ENCODE results near the gene UBAC2.
A peak's percentile ranks its signal among the peaks of the same experiment; 100 is the strongest.
"Not testable (repeated sequence)": the region's sequence is repeated elsewhere in the genome, so short reads cannot be mapped to it uniquely, and the experiment has no call there.

The UBAC2 gene

DNA sequence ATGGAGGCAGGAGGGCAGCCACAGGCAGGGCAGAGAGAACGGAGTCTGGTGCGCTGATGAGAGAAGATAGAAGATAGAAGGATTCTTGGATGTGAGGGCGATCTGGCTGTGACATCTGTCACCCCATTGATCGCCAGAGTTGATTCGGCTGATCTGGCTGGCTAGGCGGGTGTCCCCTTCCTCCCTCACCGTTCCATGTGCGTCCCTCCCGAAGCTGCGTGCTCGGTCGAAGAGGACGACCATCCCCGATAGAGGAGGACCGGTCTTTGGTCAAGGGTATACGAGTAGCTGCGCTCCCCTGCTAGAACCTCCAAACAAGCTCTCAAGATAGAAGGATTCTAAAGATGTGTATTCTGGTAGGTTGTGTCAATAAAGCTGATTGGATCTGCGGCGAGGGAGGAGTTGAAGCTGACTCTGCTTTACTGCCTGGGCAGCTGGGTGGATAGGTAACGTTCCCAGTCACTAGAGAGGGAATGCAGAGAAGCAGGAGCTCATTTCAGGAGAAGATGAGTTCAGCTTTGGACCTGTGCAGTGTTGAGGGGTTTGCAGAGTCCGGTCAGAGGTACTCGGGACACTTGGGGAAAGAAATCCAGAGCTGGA, 5.1 kb downstream of the UBAC2 start:
- Histone ChIP-seq H3K27ac (ENCODE audit: insufficient read depth in 1 of 2, low read depth in 1 of 2, low read length in 2 of 2, poor library complexity in 1 of 2, severe bottlenecking in 2 of 2) (peak overlapping the region in 1 of 2 experiments; percentile 6), H3K36me3 (ENCODE audit: control insufficient read depth in 4 of 4, insufficient read depth in 4 of 4, low read length in 3 of 4) (peaks cover 5 to 30% (median 10%) of the 10 kb centered on the region in 4 experiments), H3K9me3 (ENCODE audit: control extremely low read depth in 1 of 5, control insufficient read depth in 4 of 5, insufficient read depth in 2 of 5, low read depth in 1 of 5, low read length in 4 of 5) (no peaks in the 10 kb centered on the region), H3K4me3 (ENCODE audit: control insufficient read depth in 1 of 7, extremely low read depth in 1 of 7, insufficient read depth in 4 of 7, low read depth in 2 of 7, low read length in 6 of 7) (no peak overlapping the region), H3K4me1 (ENCODE audit: control extremely low read depth in 1 of 4, control insufficient read depth in 4 of 4, insufficient read depth in 4 of 4, low read length in 3 of 4) (peaks cover 16 to 30% (median 24%) of the 10 kb centered on the region in 4 experiments), H3K27me3 (replicated peaks in 2 of 5; ENCODE audit: control insufficient read depth in 4 of 5, insufficient read depth in 5 of 5, low read length in 4 of 5) (no peaks in the 10 kb centered on the region)
- ChIA-PET POLR2A (no interaction called here), CTCF (interaction anchor here (1.0 to 15.0 kb wide), 6 partner anchors 13 to 62 kb away, joined by 3 to 181 read pairs (median 4); no protein-coding TSS in a partner anchor)
- DNase-seq, result no peak
- 99% methylated on average over 12 of the region's 22 CpGs for WGBS (ENCODE audit: insufficient coverage)

DNA sequence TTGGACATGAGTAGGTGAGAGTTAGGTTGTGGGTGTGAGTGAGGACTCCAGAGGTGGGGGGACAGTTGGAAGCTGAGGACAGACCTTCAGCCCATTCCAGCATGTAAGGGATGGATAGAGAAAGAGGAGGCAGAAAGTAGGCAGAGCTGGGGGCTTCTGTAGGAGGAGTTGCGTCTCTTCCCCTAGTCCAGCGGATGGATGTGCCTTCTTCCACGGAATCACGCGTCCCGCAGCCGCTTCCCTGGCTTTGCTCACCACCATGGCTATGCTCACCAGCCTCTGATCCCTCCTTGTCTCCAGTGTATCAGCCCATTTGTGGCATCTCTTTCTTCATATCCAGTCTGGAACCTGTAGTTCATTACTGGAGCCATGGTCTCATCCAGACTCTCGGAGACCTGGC, 5.6 kb downstream of the UBAC2 start:
- CTCF ChIA-PET, result interaction anchor here (0.6 to 15.0 kb wide), 8 partner anchors 9 to 550 kb away, joined by 3 to 181 read pairs (median 4); no protein-coding TSS in a partner anchor
- POLR2A ChIA-PET, result no interaction called here
- 98% methylated on average over 8 of the region's 8 CpGs for WGBS (ENCODE audit: insufficient coverage)
- Histone ChIP-seq H3K36me3 (ENCODE audit: control insufficient read depth in 4 of 4, insufficient read depth in 4 of 4, low read length in 3 of 4) (peaks cover 5 to 32% (median 10%) of the 10 kb centered on the region in 4 experiments), H3K27me3 (replicated peaks in 2 of 5; ENCODE audit: control insufficient read depth in 4 of 5, insufficient read depth in 5 of 5, low read length in 4 of 5) (no peaks in the 10 kb centered on the region), H3K4me1 (ENCODE audit: control extremely low read depth in 1 of 4, control insufficient read depth in 4 of 4, insufficient read depth in 4 of 4, low read length in 3 of 4) (peaks cover 16 to 30% (median 24%) of the 10 kb centered on the region in 4 experiments), H3K4me3 (ENCODE audit: control insufficient read depth in 1 of 7, extremely low read depth in 1 of 7, insufficient read depth in 4 of 7, low read depth in 2 of 7, low read length in 6 of 7) (no peak overlapping the region), H3K9me3 (ENCODE audit: control extremely low read depth in 1 of 5, control insufficient read depth in 4 of 5, insufficient read depth in 2 of 5, low read depth in 1 of 5, low read length in 4 of 5) (no peaks in the 10 kb centered on the region), H3K27ac (ENCODE audit: insufficient read depth in 1 of 2, low read depth in 1 of 2, low read length in 2 of 2, poor library complexity in 1 of 2, severe bottlenecking in 2 of 2) (no peak overlapping the region)
- no peak for DNase-seq

DNA sequence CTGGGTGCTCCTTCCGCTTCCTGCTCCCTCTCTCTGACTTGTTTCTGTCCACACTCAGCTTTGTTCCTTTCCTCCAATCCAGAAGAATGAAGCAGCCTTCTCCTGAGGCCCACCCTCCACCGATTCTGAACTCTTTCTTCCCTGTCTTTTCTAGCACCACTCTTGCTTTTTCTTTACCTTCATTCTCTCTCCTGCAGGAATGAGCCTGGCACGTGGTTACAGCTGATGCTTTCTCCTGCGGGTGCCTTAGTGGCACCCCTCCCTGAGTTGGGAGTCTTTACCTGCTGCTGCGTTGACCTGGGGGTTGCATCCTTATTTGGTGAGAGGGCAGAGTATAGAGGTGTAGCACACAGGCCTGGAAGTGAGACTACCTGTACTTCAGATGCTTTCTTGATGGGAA, 6.2 kb downstream of the UBAC2 start:
- ChIA-PET POLR2A (no interaction called here), CTCF (interaction anchor here (0.6 to 15.0 kb wide), 5 partner anchors 9 to 551 kb away, joined by 3 to 181 read pairs (median 4); no protein-coding TSS in a partner anchor)
- peaks cover 7 to 38% (median 10%) of the 10 kb centered on the region in 4 experiments for H3K36me3 ChIP-seq (ENCODE audit: control insufficient read depth in 4 of 4, insufficient read depth in 4 of 4, low read length in 3 of 4)
- H3K4me1 ChIP-seq (ENCODE audit: control extremely low read depth in 1 of 4, control insufficient read depth in 4 of 4, insufficient read depth in 4 of 4, low read length in 3 of 4), result peaks cover 16 to 28% (median 20%) of the 10 kb centered on the region in 4 experiments
- H3K27ac ChIP-seq (ENCODE audit: insufficient read depth in 1 of 2, low read depth in 1 of 2, low read length in 2 of 2, poor library complexity in 1 of 2, severe bottlenecking in 2 of 2), result no peak overlapping the region
- no peak for DNase-seq
- no peaks in the 10 kb centered on the region for H3K27me3 ChIP-seq (replicated peaks in 2 of 5; ENCODE audit: control insufficient read depth in 4 of 5, insufficient read depth in 5 of 5, low read length in 4 of 5)
- WGBS (ENCODE audit: insufficient coverage), result 93% methylated on average over 3 of the region's 5 CpGs
- H3K4me3 ChIP-seq (ENCODE audit: control insufficient read depth in 1 of 7, extremely low read depth in 1 of 7, insufficient read depth in 4 of 7, low read depth in 2 of 7, low read length in 6 of 7), result no peak overlapping the region
- H3K9me3 ChIP-seq (ENCODE audit: control extremely low read depth in 1 of 5, control insufficient read depth in 4 of 5, insufficient read depth in 2 of 5, low read depth in 1 of 5, low read length in 4 of 5), result no peaks in the 10 kb centered on the region

DNA sequence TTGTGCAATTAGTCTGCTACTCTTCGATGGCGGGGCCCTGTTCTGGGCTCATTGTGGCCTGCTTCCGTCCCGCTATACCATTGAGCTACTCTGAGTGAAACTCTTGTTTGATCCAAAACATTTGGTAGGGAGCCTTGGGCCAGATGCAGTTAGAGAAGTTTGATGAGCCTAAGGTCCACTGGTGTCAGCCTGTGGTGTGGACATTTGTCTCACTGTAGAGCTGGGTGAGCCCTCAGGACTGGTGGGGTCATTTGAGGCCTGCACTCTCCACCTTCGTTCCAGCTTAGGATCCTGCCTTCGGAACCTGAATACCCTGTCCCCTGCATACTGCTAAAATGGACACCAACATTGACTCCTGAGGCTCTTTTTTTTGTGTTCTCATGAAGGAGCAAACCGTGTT, 6.9 kb downstream of the UBAC2 start:
- H3K27me3 ChIP-seq (replicated peaks in 2 of 5; ENCODE audit: control insufficient read depth in 4 of 5, insufficient read depth in 5 of 5, low read length in 4 of 5), result no peaks in the 10 kb centered on the region
- CTCF ChIA-PET, result interaction anchor here (0.8 to 15.0 kb wide), 5 partner anchors 10 to 60 kb away, joined by 3 to 181 read pairs (median 3); no protein-coding TSS in a partner anchor
- H3K4me3 ChIP-seq (ENCODE audit: control insufficient read depth in 1 of 7, extremely low read depth in 1 of 7, insufficient read depth in 4 of 7, low read depth in 2 of 7, low read length in 6 of 7), result no peak overlapping the region
- H3K27ac ChIP-seq (ENCODE audit: insufficient read depth in 1 of 2, low read depth in 1 of 2, low read length in 2 of 2, poor library complexity in 1 of 2, severe bottlenecking in 2 of 2), result no peak overlapping the region
- POLR2A ChIA-PET, result no interaction called here
- no peaks in the 10 kb centered on the region for H3K9me3 ChIP-seq (ENCODE audit: control extremely low read depth in 1 of 5, control insufficient read depth in 4 of 5, insufficient read depth in 2 of 5, low read depth in 1 of 5, low read length in 4 of 5)
- WGBS (ENCODE audit: insufficient coverage), result 100% methylated on average over 6 of the region's 7 CpGs
- no peak for DNase-seq
- H3K36me3 ChIP-seq (ENCODE audit: control insufficient read depth in 4 of 4, insufficient read depth in 4 of 4, low read length in 3 of 4), result peaks cover 7 to 38% (median 10%) of the 10 kb centered on the region in 4 experiments
- peaks cover 9 to 22% (median 13%) of the 10 kb centered on the region in 4 experiments for H3K4me1 ChIP-seq (ENCODE audit: control extremely low read depth in 1 of 4, control insufficient read depth in 4 of 4, insufficient read depth in 4 of 4, low read length in 3 of 4)

DNA sequence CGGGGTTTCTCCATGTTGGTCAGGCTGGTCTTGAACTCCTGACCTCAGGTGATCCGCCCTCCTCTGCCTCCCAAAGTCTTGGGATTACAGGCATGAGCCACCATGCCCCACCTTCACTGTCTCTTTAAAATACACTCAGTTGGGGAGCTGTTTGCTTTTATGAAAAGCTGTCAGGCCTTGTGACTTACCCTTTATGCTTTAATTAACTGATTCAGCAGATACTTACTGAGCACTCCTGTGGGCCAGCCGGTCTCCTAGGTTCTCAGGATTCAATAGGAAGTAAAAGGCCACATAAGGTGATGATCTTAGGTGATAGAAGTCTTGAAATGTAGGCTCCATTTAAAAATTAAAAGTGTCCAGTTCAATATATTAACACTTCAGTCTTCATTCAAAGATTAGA, 7.5 kb downstream of the UBAC2 start:
- no CpG with 5 or more reads among the region's 3 CpGs for WGBS (ENCODE audit: insufficient coverage)
- no peak for DNase-seq
- peaks cover 7 to 18% (median 11%) of the 10 kb centered on the region in 4 experiments for H3K4me1 ChIP-seq (ENCODE audit: control extremely low read depth in 1 of 4, control insufficient read depth in 4 of 4, insufficient read depth in 4 of 4, low read length in 3 of 4)
- CTCF ChIA-PET, result interaction anchor here (0.8 to 15.0 kb wide), 3 partner anchors 26 to 59 kb away, joined by 3 to 181 read pairs (median 4); no protein-coding TSS in a partner anchor
- no peak overlapping the region for H3K27ac ChIP-seq (ENCODE audit: insufficient read depth in 1 of 2, low read depth in 1 of 2, low read length in 2 of 2, poor library complexity in 1 of 2, severe bottlenecking in 2 of 2)
- POLR2A ChIA-PET, result no interaction called here
- no peak overlapping the region for H3K4me3 ChIP-seq (ENCODE audit: control insufficient read depth in 1 of 7, extremely low read depth in 1 of 7, insufficient read depth in 4 of 7, low read depth in 2 of 7, low read length in 6 of 7)
- peaks cover 7 to 38% (median 10%) of the 10 kb centered on the region in 4 experiments for H3K36me3 ChIP-seq (ENCODE audit: control insufficient read depth in 4 of 4, insufficient read depth in 4 of 4, low read length in 3 of 4)
- H3K27me3 ChIP-seq (replicated peaks in 2 of 5; ENCODE audit: control insufficient read depth in 4 of 5, insufficient read depth in 5 of 5, low read length in 4 of 5), result no peaks in the 10 kb centered on the region
- no peaks in the 10 kb centered on the region for H3K9me3 ChIP-seq (ENCODE audit: control extremely low read depth in 1 of 5, control insufficient read depth in 4 of 5, insufficient read depth in 2 of 5, low read depth in 1 of 5, low read length in 4 of 5)

DNA sequence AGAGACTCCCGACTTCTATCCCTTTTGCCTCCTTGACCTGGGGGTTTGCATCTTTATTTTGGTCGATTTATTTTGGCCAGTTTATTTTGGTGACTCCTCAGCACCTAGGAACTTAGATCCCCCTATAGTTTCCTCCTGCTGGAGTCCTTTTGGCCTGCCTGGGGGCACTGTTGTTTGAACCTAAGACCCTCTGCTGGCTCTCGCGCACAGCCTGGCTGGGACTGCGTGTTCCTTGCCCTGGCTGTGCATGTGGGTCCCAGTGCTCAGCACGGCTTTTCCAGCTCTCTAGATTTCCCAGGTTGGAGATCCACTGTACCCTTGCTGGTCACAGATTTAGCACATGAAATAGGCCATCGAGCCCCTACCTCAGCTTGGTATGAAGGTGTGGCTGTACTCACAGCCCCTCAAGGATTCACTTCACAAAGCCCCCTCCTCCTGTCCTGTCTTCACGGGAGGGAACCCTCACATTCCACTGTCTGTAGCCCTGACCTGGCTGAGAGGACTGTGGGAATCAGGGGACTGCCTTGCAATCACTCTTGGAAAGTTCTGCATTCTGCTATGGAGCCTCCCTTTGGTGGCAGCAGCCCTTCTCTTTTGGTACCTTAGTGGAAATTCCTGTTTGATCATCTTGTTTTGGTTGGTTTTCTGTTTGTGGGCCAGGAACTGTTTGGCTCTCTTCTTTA, 8.3 kb downstream of the UBAC2 start:
- H3K36me3 ChIP-seq (ENCODE audit: control insufficient read depth in 4 of 4, insufficient read depth in 4 of 4, low read length in 3 of 4), result peaks cover 7 to 32% (median 9%) of the 10 kb centered on the region in 4 experiments
- no peaks in the 10 kb centered on the region for H3K27me3 ChIP-seq (replicated peaks in 2 of 5; ENCODE audit: control insufficient read depth in 4 of 5, insufficient read depth in 5 of 5, low read length in 4 of 5)
- H3K27ac ChIP-seq (ENCODE audit: insufficient read depth in 1 of 2, low read depth in 1 of 2, low read length in 2 of 2, poor library complexity in 1 of 2, severe bottlenecking in 2 of 2), result no peak overlapping the region
- H3K9me3 ChIP-seq (ENCODE audit: control extremely low read depth in 1 of 5, control insufficient read depth in 4 of 5, insufficient read depth in 2 of 5, low read depth in 1 of 5, low read length in 4 of 5), result no peaks in the 10 kb centered on the region
- ChIA-PET CTCF (interaction anchor here (0.6 to 15.0 kb wide), 4 partner anchors 8 to 58 kb away, joined by 3 to 181 read pairs (median 4); no protein-coding TSS in a partner anchor), POLR2A (no interaction called here)
- peaks cover 4 to 12% (median 8%) of the 10 kb centered on the region in 4 experiments for H3K4me1 ChIP-seq (ENCODE audit: control extremely low read depth in 1 of 4, control insufficient read depth in 4 of 4, insufficient read depth in 4 of 4, low read length in 3 of 4)
- DNase-seq, result no peak
- no peak overlapping the region for H3K4me3 ChIP-seq (ENCODE audit: control insufficient read depth in 1 of 7, extremely low read depth in 1 of 7, insufficient read depth in 4 of 7, low read depth in 2 of 7, low read length in 6 of 7)
- WGBS (ENCODE audit: insufficient coverage), result 95% methylated on average over 7 of the region's 8 CpGs

DNA sequence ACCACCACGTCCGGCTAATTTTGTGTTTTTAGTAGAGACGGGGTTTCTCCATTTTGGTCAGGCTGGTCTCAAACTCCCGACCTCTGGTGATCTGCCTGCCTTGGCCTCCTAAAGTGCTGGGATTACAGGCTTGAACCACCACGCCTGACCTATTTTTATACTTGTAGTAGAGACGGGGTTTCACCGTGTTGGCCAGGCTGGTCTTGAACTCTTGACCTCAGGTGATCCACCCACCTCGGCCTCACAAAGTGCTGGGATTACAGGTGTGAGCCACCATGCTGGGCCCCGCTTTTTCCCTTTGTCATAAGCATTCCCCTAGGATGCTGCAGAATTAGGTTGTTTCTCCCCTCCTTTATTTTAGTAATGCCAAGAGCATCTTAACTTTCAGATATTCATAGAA, 10.0 kb downstream of the UBAC2 start:
- CTCF ChIA-PET, result interaction anchor here (15.0 kb wide), 1 partner anchor 57 kb away, joined by 181 read pairs; no protein-coding TSS in a partner anchor
- WGBS (ENCODE audit: insufficient coverage), result 92% methylated on average over 7 of the region's 9 CpGs
- H3K9me3 ChIP-seq (ENCODE audit: control extremely low read depth in 1 of 5, control insufficient read depth in 4 of 5, insufficient read depth in 2 of 5, low read depth in 1 of 5, low read length in 4 of 5); H3K27ac ChIP-seq (ENCODE audit: insufficient read depth in 1 of 2, low read depth in 1 of 2, low read length in 2 of 2, poor library complexity in 1 of 2, severe bottlenecking in 2 of 2); H3K27me3 ChIP-seq (replicated peaks in 2 of 5; ENCODE audit: control insufficient read depth in 4 of 5, insufficient read depth in 5 of 5, low read length in 4 of 5); POLR2A ChIA-PET; DNase-seq; H3K4me3 ChIP-seq (ENCODE audit: control insufficient read depth in 1 of 7, extremely low read depth in 1 of 7, insufficient read depth in 4 of 7, low read depth in 2 of 7, low read length in 6 of 7): not testable (repeated sequence)
- Histone ChIP-seq H3K36me3 (ENCODE audit: control insufficient read depth in 4 of 4, insufficient read depth in 4 of 4, low read length in 3 of 4) (peaks cover 5 to 32% (median 9%) of the 10 kb centered on the region in 4 experiments), H3K4me1 (ENCODE audit: control extremely low read depth in 1 of 4, control insufficient read depth in 4 of 4, insufficient read depth in 4 of 4, low read length in 3 of 4) (peaks cover 0 to 11% (median 5%) of the 10 kb centered on the region in 4 experiments)

Data from common myeloid progenitor, CD34-positive (primary cell).